Measurements from ENCODE around the gene RAD23A.
"Not testable (repeated sequence)": the region's sequence is repeated elsewhere in the genome, so short reads cannot be mapped to it uniquely, and the experiment has no call there.

Gene RAD23A

GRCh38 chr19:12946092-12946721, 545 bp downstream of the RAD23A start:
- peak; percentile 80 for DNase-seq (ENCODE audit: low read depth)
- peak overlapping the region; percentile 89 for H3K4me3 ChIP-seq (ENCODE audit: control insufficient read depth, low read depth, low read length)
- TF ChIP-seq, protein P1, sequence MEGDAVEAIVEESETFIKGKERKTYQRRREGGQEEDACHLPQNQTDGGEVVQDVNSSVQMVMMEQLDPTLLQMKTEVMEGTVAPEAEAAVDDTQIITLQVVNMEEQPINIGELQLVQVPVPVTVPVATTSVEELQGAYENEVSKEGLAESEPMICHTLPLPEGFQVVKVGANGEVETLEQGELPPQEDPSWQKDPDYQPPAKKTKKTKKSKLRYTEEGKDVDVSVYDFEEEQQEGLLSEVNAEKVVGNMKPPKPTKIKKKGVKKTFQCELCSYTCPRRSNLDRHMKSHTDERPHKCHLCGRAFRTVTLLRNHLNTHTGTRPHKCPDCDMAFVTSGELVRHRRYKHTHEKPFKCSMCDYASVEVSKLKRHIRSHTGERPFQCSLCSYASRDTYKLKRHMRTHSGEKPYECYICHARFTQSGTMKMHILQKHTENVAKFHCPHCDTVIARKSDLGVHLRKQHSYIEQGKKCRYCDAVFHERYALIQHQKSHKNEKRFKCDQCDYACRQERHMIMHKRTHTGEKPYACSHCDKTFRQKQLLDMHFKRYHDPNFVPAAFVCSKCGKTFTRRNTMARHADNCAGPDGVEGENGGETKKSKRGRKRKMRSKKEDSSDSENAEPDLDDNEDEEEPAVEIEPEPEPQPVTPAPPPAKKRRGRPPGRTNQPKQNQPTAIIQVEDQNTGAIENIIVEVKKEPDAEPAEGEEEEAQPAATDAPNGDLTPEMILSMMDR (conservative IDR thresholded peaks at IDR 0.05; ENCODE audit: control insufficient read depth, insufficient read depth, low read depth, low read length) = no peak

DNA sequence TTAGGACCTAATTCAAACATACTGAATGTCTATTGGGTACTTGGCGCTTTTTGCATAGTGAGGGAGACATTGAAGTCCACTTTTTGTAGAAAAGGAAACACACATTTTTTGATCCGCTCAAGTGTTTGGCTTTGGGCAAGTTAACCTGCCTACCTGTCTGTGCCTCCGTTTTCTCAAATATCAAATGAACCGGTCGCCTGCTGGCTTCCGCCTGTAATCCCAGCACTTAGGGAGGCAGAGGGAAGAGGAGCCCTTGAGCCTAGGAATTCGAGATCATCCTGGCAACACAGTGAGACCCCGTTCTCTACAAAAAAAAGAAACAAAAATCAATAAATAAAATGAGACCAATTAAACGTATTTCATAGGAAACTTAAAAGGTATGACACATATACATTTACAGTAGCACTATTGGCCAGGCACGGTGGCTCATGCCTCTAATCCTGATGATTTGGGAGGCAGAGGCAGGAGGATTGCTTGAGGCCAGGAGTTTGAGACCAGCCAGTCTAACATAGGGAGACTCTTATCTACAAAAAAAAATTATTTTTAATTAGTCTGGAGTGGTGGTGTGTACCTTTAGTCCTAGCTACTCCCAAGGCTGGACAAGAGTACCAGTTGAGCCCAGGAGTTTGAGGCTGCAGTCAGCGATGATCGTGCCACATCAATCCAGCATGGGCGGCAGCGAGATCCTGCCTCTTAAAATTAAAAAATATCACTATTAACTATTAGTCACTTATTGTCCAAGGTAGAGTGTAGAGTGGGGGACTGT, 1.3 kb downstream of the RAD23A start:
- TF ChIP-seq, protein P1 (conservative IDR thresholded peaks at IDR 0.05; ENCODE audit: control insufficient read depth, insufficient read depth, low read depth, low read length) = no peak
- no peak for DNase-seq (ENCODE audit: low read depth)
- peak overlapping the region; percentile 89 for H3K4me3 ChIP-seq (ENCODE audit: control insufficient read depth, low read depth, low read length)

DNA sequence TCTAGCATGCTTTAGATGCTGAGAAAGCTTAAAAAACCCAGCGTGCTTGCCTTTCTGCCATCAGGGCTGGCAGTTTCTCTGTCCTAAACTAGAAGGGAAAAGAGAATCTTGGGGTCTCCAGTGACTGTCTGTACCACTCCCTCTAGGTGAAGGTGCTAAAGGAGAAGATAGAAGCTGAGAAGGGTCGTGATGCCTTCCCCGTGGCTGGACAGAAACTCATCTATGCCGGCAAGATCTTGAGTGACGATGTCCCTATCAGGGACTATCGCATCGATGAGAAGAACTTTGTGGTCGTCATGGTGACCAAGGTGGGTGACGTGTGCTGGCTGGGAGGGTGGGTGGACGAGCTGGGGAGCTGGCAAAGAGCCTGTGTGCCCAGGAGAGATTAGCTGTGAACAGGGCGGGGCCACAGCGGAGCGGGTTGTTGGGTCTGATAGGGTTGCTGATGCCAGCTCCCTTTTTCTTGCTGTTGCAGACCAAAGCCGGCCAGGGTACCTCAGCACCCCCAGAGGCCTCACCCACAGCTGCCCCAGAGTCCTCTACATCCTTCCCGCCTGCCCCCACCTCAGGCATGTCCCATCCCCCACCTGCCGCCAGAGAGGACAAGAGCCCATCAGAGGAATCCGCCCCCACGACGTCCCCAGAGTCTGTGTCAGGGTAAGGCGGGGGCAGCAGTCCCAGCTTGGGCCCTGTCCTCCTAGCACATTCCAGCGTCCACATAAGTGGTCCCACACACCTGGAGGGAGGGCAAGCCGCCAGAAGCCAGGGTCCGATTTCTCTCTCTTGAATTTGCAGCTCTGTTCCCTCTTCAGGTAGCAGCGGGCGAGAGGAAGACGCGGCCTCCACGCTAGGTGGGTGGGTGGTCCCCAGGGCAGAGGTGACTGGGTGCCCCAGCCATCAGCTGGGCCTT, 2.3 kb downstream of the RAD23A start:
- no peak overlapping the region for H3K4me3 ChIP-seq (ENCODE audit: control insufficient read depth, low read depth, low read length)
- no peak for DNase-seq (ENCODE audit: low read depth)
- TF ChIP-seq, protein P1 (conservative IDR thresholded peaks at IDR 0.05; ENCODE audit: control insufficient read depth, insufficient read depth, low read depth, low read length) = no peak

DNA sequence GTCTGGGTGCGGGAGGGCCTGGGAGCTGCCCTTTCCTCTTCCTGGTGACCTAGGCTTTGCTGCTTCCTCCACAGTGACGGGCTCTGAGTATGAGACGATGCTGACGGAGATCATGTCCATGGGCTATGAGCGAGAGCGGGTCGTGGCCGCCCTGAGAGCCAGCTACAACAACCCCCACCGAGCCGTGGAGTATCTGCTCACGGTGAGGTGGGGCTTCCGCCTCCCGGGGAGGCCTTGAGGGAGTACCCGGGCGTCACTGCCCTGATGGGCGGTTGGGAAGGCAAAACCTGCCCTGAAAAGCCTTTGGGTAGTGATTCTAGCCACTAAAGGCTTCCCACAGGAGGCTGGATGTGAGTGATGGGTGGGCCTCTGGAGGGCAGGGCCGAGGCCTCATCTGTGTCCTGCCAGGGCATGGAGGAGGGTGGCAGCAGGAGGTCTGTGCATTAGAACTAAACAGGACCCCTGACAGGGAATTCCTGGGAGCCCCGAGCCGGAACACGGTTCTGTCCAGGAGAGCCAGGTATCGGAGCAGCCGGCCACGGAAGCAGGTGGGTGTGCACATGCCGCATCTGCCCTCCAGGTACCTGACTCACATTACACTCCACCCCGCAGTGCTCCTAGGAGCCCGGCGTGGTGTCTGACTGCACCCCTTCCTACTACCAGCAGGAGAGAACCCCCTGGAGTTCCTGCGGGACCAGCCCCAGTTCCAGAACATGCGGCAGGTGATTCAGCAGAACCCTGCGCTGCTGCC, 3.1 kb downstream of the RAD23A start:
- TF ChIP-seq, protein P1 (conservative IDR thresholded peaks at IDR 0.05; ENCODE audit: control insufficient read depth, insufficient read depth, low read depth, low read length) = no peak
- no peak overlapping the region for H3K4me3 ChIP-seq (ENCODE audit: control insufficient read depth, low read depth, low read length)
- DNase-seq (ENCODE audit: low read depth) = no peak

- TF ChIP-seq, protein P1 (conservative IDR thresholded peaks at IDR 0.05; ENCODE audit: control insufficient read depth, insufficient read depth, low read depth, low read length) = no peak
Measured at GRCh38 chr19:12949363-12950283, 4.0 kb downstream of the RAD23A start.

GRCh38 chr19:12952050-12952449, 6.4 kb downstream of the RAD23A start:
- not testable (repeated sequence) for H3K4me3 ChIP-seq (ENCODE audit: control insufficient read depth, low read depth, low read length); DNase-seq (ENCODE audit: low read depth)

More at GRCh38 chr19:12949363-12950283, 4.0 kb downstream of the RAD23A start:
- DNase-seq (ENCODE audit: low read depth) = no peak
- H3K4me3 ChIP-seq (ENCODE audit: control insufficient read depth, low read depth, low read length) = no peak overlapping the region
